Measurements from ENCODE around the gene DAAM2. TPM values are rescaled to one million over a fixed set of nuclear protein-coding genes. Genes with fewer than 3 reads are reported as not detected.

The DAAM2 gene
- total RNA-seq, 1 experiment from 2014 or later = not detected

- no peak for TF ChIP-seq CTCF (IDR thresholded peaks at IDR 0.05; ENCODE audit: unreplicated experiment)
- no peak for DNase-seq (ENCODE audit: unreplicated experiment)
- BruUV-seq (replicated peaks) = no TSS peak
- Mint-ChIP-seq H3K27me3 (ENCODE audit: insufficient read depth, unreplicated experiment) (no peaks in the 10 kb centered on the region), H3K9me3 (ENCODE audit: unreplicated experiment) (peaks cover 8% of the 10 kb centered on the region), H3K4me3 (ENCODE audit: unreplicated experiment) (no peak overlapping the region), H3K27ac (ENCODE audit: low read depth, unreplicated experiment) (no peak overlapping the region), H3K36me3 (ENCODE audit: insufficient read depth, unreplicated experiment) (no peaks in the 10 kb centered on the region), H3K4me1 (ENCODE audit: insufficient read depth, unreplicated experiment) (no peaks in the 10 kb centered on the region)
- ChIA-PET CTCF (interaction anchor here (2.4 kb wide), 1 partner anchor 16 kb away, joined by 10 read pairs; no protein-coding TSS in a partner anchor), POLR2A (no interaction called here)
- intact Hi-C loops (cut with micrococcal nuclease) = no loop called here
These were observed 57.1 kb downstream of the DAAM2 start for GRCh38 chr6:39849228-39849627.

DNA sequence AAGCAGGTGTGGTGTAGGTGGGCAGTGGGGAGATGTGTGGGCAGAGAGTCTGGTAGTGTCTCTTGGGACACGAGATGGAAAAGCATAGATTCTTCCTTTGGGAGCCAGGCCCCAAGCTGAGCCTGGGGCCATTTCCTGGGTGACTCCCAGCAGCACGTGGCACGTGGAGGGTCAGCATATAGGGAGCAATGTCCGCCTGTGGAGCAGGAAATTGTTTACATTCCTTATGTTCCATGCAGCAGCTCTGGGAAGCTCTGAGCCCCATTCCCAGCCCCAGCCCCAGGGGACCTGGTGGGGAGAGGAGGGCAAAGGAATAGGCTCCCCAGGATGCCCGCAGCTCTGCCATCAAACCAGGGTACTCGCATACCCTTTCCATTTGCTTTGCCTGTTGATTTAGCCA is 57.6 kb downstream of the DAAM2 start:
- H3K36me3 Mint-ChIP-seq (ENCODE audit: insufficient read depth, unreplicated experiment) = no peaks in the 10 kb centered on the region

DNA sequence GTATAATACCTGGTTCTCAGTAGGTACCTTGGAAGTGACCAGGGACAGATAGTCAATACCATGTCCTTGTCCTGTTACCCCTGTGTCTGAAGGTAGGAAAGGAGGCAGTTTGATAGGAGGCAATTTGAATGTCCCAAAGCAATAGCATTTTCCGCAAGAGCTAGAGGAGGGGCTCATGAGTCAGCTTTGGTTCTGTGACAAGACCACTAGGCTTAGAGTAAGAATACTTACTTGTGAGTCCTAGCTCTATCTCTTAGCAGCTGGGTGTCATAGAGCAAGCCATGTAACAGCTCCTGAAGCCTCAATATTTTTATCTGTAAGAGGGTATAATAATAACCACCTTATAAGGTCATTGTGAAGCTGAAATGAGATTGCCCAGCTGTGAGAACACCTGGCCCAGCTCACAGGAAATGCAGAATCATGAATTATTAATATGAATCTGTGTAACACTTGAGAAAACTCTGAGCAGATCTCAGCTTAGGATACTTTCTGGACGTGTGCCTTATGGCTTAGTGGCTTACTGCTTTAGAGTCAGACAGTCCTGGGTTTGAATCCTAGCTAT is 58.6 kb downstream of the DAAM2 start:
- no peaks in the 10 kb centered on the region for H3K4me1 Mint-ChIP-seq (ENCODE audit: insufficient read depth, unreplicated experiment)
- CTCF ChIA-PET = interaction anchor here (0.7 to 2.4 kb wide), 2 partner anchors 14 to 899 kb away, joined by 4 to 10 read pairs; no protein-coding TSS in a partner anchor
- H3K4me3 Mint-ChIP-seq (ENCODE audit: unreplicated experiment) = no peak overlapping the region
- TF ChIP-seq CTCF (IDR thresholded peaks at IDR 0.05; ENCODE audit: unreplicated experiment) = no peak
- intact Hi-C loops (cut with micrococcal nuclease) = no loop called here
- H3K9me3 Mint-ChIP-seq (ENCODE audit: unreplicated experiment) = peaks cover 8% of the 10 kb centered on the region
- H3K27ac Mint-ChIP-seq (ENCODE audit: low read depth, unreplicated experiment) = no peak overlapping the region
- no peak for DNase-seq (ENCODE audit: unreplicated experiment)
- H3K27me3 Mint-ChIP-seq (ENCODE audit: insufficient read depth, unreplicated experiment) = no peaks in the 10 kb centered on the region
- H3K36me3 Mint-ChIP-seq (ENCODE audit: insufficient read depth, unreplicated experiment) = no peaks in the 10 kb centered on the region
- no TSS peak for BruUV-seq (replicated peaks)
- POLR2A ChIA-PET = no interaction called here

More for the DNA sequence above, 57.6 kb downstream of the DAAM2 start:
- H3K4me3 Mint-ChIP-seq (ENCODE audit: unreplicated experiment) = no peak overlapping the region
- no peaks in the 10 kb centered on the region for H3K4me1 Mint-ChIP-seq (ENCODE audit: insufficient read depth, unreplicated experiment)
- POLR2A ChIA-PET = no interaction called here
- no peak overlapping the region for H3K27ac Mint-ChIP-seq (ENCODE audit: low read depth, unreplicated experiment)
- peaks cover 8% of the 10 kb centered on the region for H3K9me3 Mint-ChIP-seq (ENCODE audit: unreplicated experiment)
- BruUV-seq (replicated peaks) = no TSS peak
- no peaks in the 10 kb centered on the region for H3K27me3 Mint-ChIP-seq (ENCODE audit: insufficient read depth, unreplicated experiment)
- DNase-seq (ENCODE audit: unreplicated experiment) = no peak
- CTCF ChIA-PET = interaction anchor here (2.4 kb wide), 1 partner anchor 15 kb away, joined by 10 read pairs; no protein-coding TSS in a partner anchor
- intact Hi-C loops (cut with micrococcal nuclease) = no loop called here
- TF ChIP-seq CTCF (IDR thresholded peaks at IDR 0.05; ENCODE audit: unreplicated experiment) = no peak

GRCh38 chr6:39851331-39851730 is 59.2 kb downstream of the DAAM2 start:
- POLR2A ChIA-PET = no interaction called here

More at GRCh38 chr6:39851331-39851730, 59.2 kb downstream of the DAAM2 start:
- no peak for TF ChIP-seq CTCF (IDR thresholded peaks at IDR 0.05; ENCODE audit: unreplicated experiment)
- H3K4me3 Mint-ChIP-seq (ENCODE audit: unreplicated experiment) = no peak overlapping the region
- no peak for DNase-seq (ENCODE audit: unreplicated experiment)
- CTCF ChIA-PET = interaction anchor here (2.4 kb wide), 1 partner anchor 14 kb away, joined by 10 read pairs; no protein-coding TSS in a partner anchor
- BruUV-seq (replicated peaks) = no TSS peak
- H3K36me3 Mint-ChIP-seq (ENCODE audit: insufficient read depth, unreplicated experiment) = no peaks in the 10 kb centered on the region
- no peak overlapping the region for H3K27ac Mint-ChIP-seq (ENCODE audit: low read depth, unreplicated experiment)
- intact Hi-C loops (cut with micrococcal nuclease) = no loop called here
- no peaks in the 10 kb centered on the region for H3K4me1 Mint-ChIP-seq (ENCODE audit: insufficient read depth, unreplicated experiment)
- no peaks in the 10 kb centered on the region for H3K27me3 Mint-ChIP-seq (ENCODE audit: insufficient read depth, unreplicated experiment)
- peaks cover 8% of the 10 kb centered on the region for H3K9me3 Mint-ChIP-seq (ENCODE audit: unreplicated experiment)
